ENCODE data around the gene NEK4.
"Not testable (repeated sequence)": the region's sequence is repeated elsewhere in the genome, so short reads cannot be mapped to it uniquely, and the experiment has no call there.

The NEK4 gene

DNA sequence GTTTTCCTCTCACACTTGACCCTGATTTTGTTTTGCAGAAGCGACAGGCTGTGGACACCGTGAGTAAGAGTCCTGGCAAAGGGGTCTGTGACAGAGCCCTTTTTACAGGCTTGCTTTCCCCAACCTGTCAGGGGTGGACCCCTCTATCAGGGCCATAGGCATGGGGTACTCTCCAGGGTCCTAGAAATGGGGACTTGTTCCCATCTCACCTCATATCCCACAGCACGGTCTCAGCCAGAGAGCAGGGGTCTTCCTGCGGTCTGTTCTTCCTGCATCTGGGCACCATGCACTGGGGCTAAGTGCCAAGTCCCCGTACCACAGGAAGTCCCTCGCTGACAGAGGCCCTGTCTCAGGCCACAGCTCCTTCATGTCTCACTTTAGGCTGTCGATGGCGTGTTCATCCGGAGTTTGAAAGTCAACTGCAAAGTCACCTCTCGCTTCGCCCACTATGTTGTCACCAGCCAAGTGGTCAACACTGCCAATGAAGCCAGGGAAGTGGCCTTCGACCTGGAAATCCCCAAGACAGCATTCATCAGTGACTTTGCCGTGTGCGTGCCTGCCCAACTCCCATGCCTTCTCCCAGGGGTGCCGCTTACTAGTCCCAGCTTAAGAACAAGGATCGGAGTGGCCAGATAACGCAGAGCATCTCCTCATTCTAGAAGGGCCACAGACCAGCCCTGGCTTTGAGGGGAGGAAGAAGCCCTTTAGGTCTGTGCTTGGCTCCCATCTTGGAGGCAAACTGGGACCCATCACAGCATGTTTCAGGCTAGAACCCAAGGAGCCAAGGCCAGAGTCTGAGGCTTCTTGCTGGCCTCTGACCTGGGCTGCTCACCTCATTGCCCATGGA, 7.4 kb upstream of the NEK4 start:
- DNase-seq (ENCODE audit: low read depth in 2 of 2), result no peak

DNA sequence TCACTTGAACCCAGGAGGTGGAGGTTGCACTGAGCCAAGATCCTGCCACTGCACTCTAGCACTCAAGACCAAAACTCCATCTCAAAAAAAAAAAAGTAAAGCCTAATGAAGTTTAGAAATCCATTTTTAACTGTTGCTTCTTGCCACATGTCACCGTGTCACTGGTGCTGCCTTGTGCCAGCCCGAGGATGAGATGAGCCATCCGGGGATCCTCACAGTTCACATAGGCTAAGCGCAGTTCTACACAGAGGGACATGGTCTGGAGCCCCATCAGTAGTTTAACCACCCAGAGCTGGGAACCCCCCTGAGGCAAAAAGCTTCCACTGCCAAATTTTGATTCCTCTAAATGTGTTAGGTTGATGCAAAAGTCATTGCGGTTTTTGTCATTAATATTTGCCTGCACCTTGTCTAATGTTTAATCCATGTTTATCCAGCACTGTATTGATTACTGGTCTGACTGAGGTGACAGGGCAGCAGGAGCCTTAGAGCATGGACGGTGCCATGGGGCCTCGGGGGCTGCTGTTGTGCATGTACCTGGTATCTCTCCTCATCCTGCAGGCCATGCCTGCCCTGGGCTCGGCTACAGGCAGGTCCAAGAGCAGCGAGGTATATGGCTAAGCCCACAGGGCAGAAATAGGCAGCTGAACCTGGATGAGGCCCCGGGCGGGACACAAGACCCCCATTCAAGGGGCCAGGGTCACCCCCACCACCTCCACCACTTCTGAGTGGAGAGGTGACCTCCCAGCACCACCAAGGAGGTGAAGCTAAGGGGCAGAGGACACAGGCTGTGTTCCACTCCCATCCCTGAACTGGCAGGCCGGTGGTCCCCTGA, 6.6 kb upstream of the NEK4 start, which contains the start of gene ITIH1:
TSS of gene ITIH1 (plus strand) at position 473 of the 832 bp plus-strand sequence. CDS start at position 490, 17 bp downstream.
- DNase-seq (ENCODE audit: low read depth in 2 of 2), result no peak

DNA sequence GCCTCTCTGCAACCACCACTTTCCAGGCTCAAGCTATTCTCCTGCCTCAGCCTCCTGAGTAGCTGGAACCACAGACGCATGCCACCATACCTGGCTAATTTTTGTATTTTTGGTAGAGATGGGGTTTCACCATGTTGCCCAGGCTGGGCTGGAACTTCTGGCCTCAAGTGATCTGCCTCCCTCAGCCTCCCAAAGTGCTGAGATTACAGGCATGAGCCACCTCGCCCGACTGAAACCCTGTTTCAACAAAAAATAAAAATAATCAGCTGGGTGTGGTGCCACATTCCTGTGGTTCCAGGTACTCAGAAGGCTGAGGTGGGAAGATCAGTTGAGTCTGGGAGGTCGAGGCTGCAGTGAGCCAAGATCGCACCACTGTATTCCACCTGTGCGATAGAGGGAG, 5.7 kb upstream of the NEK4 start:
- DNase-seq (ENCODE audit: low read depth in 2 of 2), result not testable (repeated sequence)

DNA sequence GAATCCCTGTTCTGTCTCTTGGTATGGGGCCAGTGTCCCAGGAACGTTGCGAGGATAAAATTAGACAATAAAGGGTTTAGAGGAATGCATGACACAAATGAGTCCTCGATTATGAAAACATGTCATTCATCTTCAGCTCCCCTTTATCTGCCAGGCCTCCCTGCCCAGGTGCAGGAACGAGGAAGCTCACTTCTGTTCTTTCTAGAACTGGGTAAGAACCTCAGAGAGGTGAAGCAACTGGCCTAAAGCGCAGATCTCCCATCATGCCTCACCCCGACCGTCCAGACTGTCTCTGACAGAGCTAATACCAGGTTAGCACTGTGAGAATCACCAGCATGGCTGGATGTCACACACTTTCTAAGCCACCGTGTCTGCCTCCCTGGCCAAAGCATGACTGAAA, 5.1 kb upstream of the NEK4 start:
- no peak for DNase-seq (ENCODE audit: low read depth in 2 of 2)

DNA sequence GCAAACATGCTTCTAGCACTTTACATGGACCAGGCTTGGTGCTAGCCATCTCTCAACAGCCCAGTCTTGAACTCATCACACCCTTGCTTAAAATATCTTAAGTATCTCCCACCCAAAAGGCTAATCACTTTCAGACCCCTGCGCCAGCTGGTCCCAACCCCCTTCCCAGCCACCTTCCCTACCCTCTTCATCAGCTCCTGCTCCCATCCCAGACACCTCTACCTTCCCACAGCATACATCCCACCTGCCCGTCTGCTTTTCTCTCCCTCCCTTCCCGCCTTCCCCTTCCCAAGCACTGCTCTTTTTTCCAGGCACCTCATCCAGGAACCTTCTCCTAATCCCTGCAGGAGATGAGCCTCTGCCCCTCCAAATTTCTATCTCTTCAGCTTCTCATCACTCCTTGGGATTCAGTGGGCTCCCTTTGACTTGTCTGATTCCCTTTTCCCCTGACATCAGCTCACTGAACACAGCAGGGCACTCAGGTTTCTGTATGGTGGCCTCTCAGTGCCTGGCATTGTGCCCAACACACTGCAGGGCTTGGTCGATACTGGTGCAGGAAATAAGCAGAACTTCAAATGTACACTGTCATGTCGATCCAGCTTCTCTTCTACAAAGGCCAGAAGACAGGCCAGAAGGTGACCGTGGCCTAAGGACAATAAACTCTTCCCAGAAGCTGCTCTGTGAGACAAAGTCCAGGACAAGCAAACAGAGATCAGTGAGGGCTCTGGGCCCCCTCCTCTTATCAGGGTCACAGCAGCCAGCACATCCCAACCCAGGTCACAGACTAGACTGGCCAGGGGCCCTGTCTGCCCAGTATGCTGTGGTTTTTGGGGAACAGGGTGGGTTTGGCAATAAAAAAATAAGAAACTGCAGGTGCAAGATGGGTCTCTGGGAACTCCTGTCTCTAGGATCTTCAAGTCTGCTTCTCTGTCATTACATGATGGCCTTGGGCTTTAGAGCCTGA, 4.4 kb upstream of the NEK4 start:
- no peak for DNase-seq (ENCODE audit: low read depth in 2 of 2)

DNA sequence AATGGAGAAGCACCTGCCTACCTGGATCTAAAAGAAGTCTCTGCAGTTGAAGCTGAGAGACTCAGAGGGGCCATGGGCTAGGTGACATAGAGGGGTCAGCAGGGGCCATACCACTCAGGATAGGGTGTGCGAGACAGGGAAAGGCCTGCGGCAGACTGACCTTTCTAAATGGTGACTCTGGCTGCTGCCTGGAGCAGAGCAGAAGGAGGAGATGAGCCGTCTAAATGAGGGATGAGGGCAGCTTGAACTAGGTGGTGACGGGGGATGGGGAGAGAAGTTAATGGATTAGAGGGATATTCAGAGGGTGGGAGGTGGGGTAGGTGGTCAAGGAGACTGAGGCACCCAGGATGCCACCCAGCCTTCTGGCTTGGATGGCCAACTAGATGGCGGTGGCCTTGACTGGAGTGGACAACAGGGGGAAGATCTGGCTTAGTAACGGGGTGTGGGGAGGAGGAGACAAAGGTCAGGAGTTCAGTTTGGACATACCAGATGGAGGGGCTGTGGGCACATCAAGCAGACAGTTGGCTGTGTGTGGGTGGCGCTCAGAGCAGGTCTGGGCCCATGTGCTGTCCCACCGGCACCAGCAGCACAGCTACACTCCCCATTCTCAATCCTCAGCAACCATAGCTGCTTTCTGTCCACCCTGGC, 3.5 kb upstream of the NEK4 start:
- no peak for DNase-seq (ENCODE audit: low read depth in 2 of 2)

DNA sequence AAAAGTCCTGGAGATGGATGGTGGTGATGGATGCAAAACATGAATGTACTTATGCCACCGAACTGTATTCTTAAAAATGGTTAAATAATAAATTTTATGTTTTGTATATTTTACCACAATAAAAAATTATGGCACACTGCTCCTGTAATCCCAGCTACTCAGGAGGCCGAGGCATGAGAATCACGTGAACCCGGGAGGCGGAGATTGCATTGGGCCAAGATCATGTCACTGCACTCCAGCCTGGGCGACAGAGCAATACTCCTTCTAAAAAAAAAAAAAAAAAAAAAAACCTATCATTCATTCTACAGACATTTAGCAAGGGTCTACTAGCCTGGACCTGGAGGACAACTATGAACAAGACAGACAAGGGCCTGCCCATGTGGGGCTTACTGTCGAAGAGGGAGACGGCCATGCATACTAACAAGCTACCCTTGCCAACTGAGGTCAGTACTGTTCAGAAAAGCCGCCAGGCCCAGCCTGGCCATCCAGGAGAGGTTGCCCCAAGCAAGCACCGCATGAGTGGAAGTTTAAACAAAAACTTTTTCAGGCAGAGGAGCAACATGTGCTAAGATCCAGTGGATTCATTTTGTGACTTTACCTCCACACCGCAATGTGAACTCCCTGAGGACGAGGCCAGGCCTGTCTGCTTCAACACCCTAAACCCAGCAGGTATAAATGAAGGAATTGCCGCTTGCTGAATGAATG, 2.8 kb upstream of the NEK4 start:
- DNase-seq (ENCODE audit: low read depth in 2 of 2), result no peak

DNA sequence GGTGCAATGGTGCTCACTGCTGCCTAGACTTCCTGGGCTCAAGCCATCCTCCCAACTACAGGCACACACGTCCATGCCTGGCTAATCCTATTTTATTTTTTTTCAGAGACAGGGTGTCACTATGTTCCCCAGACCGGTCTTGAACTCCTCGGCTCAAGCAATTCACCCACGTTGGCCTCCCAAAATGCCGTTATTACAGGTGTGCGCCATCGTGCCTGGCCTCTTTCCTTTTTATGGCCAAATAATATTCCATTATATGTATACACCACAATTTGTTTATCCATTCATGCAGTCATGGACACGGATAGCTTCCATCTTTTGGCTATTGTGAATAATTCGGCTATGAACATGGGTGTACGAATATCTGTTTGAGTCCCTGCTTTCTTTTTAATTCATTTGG, 962 bp upstream of the NEK4 start:
- DNase-seq (ENCODE audit: low read depth in 2 of 2), result no peak

DNA sequence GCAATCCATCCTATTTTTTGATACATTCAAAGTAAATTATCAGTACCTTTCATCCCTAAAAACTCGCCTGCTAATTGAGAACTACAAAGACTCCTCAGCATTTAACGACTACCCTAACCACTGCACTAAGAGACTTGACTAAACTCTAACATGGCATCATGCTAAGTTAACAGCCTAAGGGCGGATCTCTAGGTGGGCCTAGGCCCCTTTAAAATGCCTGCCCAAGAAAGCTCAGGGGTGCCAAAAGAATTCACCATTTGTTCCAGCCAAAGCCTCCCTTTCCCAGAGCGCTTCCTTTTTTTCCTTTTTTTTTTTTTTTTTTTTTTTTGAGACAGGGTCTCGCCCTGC, 568 bp upstream of the NEK4 start:
- no peak for DNase-seq (ENCODE audit: low read depth in 2 of 2)

DNA sequence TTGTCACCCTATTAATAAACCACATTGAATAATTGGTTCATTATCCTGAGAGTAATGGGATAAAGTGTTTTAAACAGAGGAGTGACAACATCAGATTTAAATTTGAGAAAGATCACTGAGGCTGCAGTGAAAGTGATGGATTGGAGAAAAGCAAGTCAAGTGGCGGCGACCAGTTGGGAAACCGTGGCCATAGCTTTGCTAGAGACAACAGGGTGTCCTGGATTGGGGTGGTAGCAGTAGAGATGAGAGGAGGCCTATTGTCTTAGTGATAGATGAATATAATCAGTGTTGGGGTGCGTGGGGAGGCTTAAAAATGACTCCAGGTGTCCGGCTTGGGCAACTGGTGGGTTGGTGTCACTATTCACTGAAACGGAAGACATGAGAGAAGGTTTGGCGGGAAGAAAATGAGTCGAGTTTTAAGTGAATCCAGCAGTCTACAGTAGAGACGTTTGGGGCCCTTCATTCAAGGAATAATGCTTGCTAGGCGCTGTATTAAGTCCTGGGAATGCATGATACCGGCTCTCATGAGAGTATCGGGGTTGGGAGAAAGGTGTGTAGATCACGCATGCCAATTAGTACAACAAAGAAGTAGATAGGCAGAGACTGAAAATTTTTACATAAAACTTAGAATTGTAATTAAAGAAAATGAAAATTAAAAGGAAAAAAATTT, 819 bp downstream of the NEK4 start:
- DNase-seq (ENCODE audit: low read depth in 2 of 2), result no peak

DNA sequence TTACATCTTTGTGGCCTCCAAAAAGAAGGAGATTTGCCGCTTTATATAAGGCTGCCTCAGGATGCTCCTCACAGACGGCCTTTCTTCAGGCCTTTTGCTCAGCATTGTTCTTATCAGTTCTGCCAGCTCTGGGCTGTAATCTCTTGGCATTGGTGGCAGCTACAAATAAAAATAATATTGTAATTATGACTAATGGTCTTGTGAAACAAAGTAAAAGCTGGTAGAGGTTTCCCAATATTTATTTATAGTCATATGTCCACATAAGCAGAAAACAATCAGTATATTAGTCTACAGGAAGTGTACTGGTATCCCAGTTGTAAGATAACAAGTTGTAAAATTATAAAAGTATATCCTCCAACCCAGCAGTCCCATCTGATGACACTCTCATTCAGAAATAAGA, 7.3 kb downstream of the NEK4 start:
- no peak for DNase-seq (ENCODE audit: low read depth in 2 of 2)

DNA sequence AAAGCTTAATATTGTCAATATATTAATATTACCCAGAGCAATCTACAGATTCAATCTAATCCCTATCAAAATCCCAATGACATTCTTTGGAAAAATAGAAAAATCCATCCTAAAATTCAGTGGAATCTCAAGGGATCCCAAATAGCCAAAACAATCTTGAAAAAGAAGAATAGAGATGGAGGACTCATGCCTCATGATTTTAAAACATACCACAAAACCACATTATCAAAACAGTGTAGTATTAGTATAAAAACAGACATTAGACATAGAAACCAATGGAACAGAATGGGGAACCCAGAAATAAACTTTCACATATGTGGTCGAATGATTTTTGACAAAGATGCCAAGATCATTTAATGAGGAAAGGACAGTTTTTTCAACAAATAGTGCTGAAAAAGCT, 14.6 kb downstream of the NEK4 start:
- no peak for DNase-seq (ENCODE audit: low read depth in 2 of 2)

DNA sequence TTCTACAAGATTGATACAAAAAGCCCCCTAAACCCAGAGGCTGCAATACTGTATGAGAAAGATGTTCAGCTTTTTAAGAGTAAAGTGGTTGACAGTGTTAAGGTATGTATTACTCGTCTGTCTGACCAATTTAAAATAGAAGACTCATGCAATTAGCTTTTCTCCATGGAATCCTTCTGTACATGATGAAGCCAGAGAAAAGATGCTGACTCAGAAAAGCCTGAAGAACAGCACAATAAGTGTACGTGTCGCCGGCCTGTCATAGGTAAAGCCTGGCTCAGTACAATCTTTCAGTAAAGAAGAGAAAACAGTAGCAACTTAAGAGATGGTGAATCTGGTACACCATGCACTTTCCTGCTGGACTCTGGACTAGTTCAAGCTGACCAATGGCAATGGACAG, 16.4 kb downstream of the NEK4 start:
- no peak for DNase-seq (ENCODE audit: low read depth in 2 of 2)

DNA sequence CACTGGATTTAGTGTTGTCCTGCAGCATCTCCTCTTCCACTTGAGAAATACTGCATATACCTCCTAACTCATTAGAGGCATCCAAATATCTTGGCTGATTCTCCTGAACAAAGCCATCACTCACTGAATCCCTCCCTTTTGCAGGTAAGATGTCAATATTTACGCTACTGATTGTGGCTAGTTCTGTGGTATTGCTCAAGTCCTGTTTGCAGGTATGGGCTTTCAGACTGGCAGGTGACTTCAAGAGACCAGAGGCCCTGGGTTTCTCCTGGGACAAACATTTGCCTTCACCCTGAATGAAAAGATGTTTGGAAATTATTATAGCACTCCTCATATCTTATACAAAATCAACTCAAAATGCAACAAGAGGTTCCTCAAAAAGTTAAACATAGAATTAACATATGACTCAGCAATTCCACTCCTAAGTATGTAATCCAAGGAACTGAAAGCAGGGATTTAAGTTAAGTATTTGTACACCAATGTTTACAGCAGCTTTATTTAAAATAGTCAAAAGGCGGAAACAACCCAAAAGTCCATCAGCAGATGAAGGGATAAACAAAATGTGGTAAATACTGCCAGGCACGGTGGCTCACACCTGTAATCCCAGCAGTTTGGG, 18.6 kb downstream of the NEK4 start:
- no peak for DNase-seq (ENCODE audit: low read depth in 2 of 2)

DNA sequence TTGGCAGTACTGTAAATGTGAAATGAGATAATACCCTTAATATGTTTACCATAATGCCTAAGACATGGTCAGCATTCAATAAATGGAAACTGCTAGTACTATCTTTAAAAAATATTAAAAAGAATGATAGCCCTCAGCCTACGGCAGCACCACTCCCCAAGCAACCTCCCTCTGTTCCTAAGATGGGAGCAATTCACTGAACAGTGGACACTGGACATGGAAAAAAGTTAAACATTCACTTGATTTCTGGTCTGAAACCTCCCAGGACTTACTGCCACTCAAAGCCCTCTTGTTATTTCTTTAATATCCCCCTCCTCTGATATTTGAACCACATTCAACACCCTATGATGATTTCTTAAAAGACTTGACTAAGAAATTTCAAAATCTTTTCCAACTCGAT, 27.0 kb downstream of the NEK4 start:
- no peak for DNase-seq (ENCODE audit: low read depth in 2 of 2)

DNA sequence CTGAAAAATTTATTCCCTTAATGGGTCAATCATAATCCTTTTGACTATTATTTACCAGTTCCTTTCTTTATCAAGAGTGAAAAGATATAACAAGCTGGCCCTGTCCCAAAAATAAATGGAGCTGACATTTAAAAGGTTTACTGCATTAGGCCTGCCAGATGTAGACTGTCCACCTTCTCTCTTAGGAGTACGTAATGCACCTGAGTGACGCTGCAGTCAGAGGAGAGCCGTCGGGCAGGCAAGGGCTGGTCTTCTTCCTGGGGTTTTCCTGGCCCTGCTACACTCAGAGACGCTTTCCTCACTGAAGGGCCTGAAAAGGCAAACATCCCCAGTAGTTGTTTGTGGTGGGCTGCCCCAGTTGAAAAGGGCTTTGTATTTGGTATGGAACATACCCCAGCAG, 27.6 kb downstream of the NEK4 start:
- no peak for DNase-seq (ENCODE audit: low read depth in 2 of 2)

DNA sequence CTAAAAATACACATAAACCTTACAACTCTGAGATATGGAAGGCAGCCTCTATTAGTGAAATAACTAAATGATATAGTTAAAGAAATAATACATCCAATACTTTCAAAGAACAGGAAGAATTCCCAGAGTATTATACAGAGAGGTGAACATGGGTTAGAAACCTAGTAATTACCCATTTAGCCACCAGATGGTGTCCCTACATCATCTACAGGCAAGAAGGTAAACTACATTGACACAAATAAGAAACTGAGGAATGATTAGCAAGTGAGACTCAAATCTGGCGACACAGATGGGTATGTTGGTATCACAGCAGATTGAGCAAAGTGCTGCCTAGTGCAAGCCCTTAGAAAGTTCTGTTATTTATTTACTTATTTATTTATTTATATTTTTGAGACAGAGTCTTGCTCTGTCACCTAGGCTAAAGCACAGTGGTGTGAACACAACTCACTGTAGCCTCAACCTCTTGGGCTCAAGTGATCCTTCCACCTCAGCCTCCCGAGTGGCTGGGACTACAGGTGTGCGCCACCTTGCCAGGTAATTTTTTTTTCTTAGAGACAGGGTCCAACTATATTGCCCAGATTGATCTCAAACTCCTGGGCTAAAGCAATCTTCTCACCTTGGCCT, 28.2 kb downstream of the NEK4 start:
- no peak for DNase-seq (ENCODE audit: low read depth in 2 of 2)

DNA sequence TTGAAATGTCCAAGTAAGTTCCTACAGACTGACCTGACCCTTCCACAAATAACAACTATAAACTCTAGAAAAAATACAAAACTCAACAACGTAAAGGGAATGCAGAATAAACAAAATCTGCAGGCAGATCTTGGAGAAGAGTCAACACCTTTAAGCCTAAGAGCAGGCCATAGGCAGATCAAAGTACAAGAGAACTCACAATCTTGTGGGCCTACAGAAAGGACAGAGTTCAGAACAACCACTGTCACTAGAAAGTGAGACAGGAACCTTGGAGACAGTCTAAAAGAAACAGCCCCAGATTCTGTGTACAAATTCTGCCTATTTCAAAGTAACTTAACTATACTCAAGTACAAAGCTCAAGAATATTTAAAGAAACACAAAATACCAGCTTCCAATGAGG, 31.0 kb downstream of the NEK4 start:
- no peak for DNase-seq (ENCODE audit: low read depth in 2 of 2)

DNA sequence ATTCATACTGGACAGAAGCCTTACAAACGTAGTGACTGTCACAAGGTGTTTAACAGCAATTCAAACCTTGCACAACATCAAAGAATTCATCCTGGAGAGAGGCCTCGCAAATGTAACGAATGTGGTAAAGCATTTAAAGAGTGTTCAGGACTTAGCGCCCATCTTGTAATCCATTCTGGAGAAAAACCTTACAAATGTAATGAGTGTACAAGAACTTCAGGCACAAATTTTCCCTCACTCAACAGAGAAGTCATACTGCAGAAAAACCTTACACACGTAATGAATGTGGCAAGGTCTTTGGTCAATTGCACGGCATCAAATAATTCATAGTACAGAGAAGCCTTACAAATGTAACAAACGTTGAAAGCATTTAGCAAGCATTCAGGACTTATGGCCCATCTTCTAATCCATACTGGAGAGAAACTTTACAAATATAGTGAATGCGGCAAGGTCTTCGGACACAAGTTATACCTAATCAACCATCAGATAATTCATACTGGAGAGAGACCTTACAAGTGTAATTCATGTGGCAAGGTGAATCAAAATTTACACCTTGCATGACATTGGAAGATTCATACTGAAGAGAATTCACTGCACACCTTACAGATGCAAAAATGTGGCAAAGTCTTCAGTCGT, 37.4 kb downstream of the NEK4 start:
- DNase-seq (ENCODE audit: low read depth in 2 of 2), result no peak

Data from activated CD8-positive, alpha-beta memory T cell treated with anti-CD3 and anti-CD28 coated beads for 4 hours (primary cell).